ENCODE data around the gene CEP97.

DNA sequence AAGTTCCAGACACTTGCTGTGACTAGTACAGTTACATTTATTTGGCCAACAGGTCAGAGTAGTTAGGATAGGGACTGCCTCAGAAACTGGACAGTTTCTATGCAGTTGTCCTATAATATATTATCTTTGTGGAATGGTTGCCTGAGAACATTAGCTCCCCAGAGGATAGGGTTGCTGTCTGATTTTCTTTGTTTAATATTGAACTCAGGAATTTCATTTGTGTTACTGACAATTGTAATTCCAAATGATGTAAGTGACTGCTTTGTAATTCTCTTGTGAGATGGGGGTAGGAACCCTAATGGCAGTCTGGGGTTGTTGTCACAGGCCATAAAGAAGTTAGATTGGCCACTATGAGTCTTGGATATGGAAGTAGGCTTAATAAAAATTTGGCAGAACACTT is 56.8 kb downstream of the CEP97 start:
- TF ChIP-seq CTCF (IDR thresholded peaks at IDR 0.05) (no peak), POLR2A (IDR thresholded peaks at IDR 0.05) (no peak)

All from adrenal gland (tissue), 5 donors.